Natural killer cell (primary cell): ENCODE results near the gene EAF2. TPM values are rescaled to one million over a fixed set of nuclear protein-coding genes. Genes with fewer than 3 reads are reported as not detected.

Source experiments
- ATAC-seq, 3 donors: fragments of 150-1000 bp in 2 of 3; fragments of 200-7000 bp in 1 of 3; cut with Tn5 transposase; 1 replicate in 1 of 3; 2 replicates in 2 of 3; pipeline ENCODE4 v1.10.0; 2021; ENCODE audit warnings: mild to moderate bottlenecking in 2 of 3, moderate library complexity in 2 of 3
- DNase-seq, 2 donors: peaks; one replicate each; pipeline versions ENCODE4 v3.0.0 to v3.0.0-alpha.2; 2013 to 2021; ENCODE audit warnings: mixed read lengths in 1 of 2
- H3K27ac ChIP-seq: one replicate; pipeline ENCODE4 v1.5.1; 2013; ENCODE audit warnings: mild to moderate bottlenecking, low read length
- H3K27me3 ChIP-seq: one replicate; pipeline ENCODE4 v1.6.1; 2013; ENCODE audit warnings: low read length; ENCODE audit not compliant: control insufficient read depth, insufficient read depth
- H3K36me3 ChIP-seq: one replicate; pipeline ENCODE4 v1.6.1; 2013; ENCODE audit warnings: low read length; ENCODE audit not compliant: control insufficient read depth, insufficient read depth
- H3K4me1 ChIP-seq: one replicate; pipeline ENCODE4 v1.6.1; 2013; ENCODE audit warnings: low read length; ENCODE audit not compliant: control insufficient read depth, insufficient read depth
- H3K4me3 ChIP-seq: one replicate; pipeline ENCODE4 v1.5.1; 2013; ENCODE audit warnings: low read length
- H3K9me3 ChIP-seq: one replicate; pipeline ENCODE4 v1.6.1; 2013; ENCODE audit warnings: low read length; ENCODE audit not compliant: control insufficient read depth, insufficient read depth
- H3K27ac Mint-ChIP-seq, 2 donors: one replicate each; pipeline ENCODE4 v1.8.0; 2022; ENCODE audit warnings: mild to moderate bottlenecking in 2 of 2, mixed read lengths in 2 of 2, moderate library complexity in 1 of 2
- H3K27me3 Mint-ChIP-seq, 2 donors: one replicate each; pipeline ENCODE4 v1.8.0; 2022; ENCODE audit warnings: low read depth in 2 of 2, mixed read lengths in 2 of 2
- H3K36me3 Mint-ChIP-seq: one replicate; pipeline ENCODE4 v1.8.0; 2022; ENCODE audit warnings: mixed read lengths
- H3K4me1 Mint-ChIP-seq, 2 donors: one replicate each; pipeline ENCODE4 v1.8.0; 2022; ENCODE audit warnings: mixed read lengths in 2 of 2
- H3K4me3 Mint-ChIP-seq: one replicate; pipeline ENCODE4 v1.8.0; 2022; ENCODE audit warnings: mild to moderate bottlenecking, moderate library complexity, mixed read lengths
- H3K9me3 Mint-ChIP-seq, 2 donors: one replicate each; pipeline ENCODE4 v1.8.0; 2022; ENCODE audit warnings: mixed read lengths in 2 of 2
- CTCF ChIP-seq: fragments of 200-600 bp; IDR thresholded peaks from one replicate; pipeline ENCODE4 v1.8.0; 2022; ENCODE audit warnings: antibody characterized with exemption
- WGBS: methylation state at CpG from one replicate; pipeline ENCODE4 v1.1.7; 2013; ENCODE audit warnings: missing lambda C conversion rate; ENCODE audit not compliant: insufficient coverage; 5-methylcytosine and 5-hydroxymethylcytosine counted together
- intact Hi-C: fragments of 100-400 bp; cut with micrococcal nuclease; formaldehyde crosslinking; loops from one replicate; pipeline ENCODE4 v1.14.2; 2022
- total RNA-seq, 4 donors: library from RNA; stranded (reverse); fragments of 120-200 nt in 1 of 4; gene quantifications; one replicate each; pipeline versions ENCODE4 v1.2.3 to v1.2.4, GENCODE V29; 2013 to 2022

EAF2 gene
- total RNA-seq, 3 donors from 2014 or later (not counting 1 experiment from before 2014, with no cell fraction given): 5.1 to 7.4 (median 5.4) TPM

GRCh38 chr3:121916189-121916588 is 81.2 kb downstream of the EAF2 start:
- DNase-seq (no peak), ATAC-seq (no peak)
- Mint-ChIP-seq H3K4me3 (no peak overlapping the region), H3K4me1 (no peaks in the 10 kb centered on the region), H3K36me3 (peaks cover 5% of the 10 kb centered on the region), H3K27ac (no peak overlapping the region), H3K9me3 (no peaks in the 10 kb centered on the region), H3K27me3 (no peaks in the 10 kb centered on the region)
- no peak overlapping the region for H3K4me3 ChIP-seq
- H3K27ac ChIP-seq: no peak overlapping the region
- H3K27me3 ChIP-seq: no peaks in the 10 kb centered on the region
- TF ChIP-seq CTCF: no peak
- no peaks in the 10 kb centered on the region for H3K9me3 ChIP-seq
- intact Hi-C loops: no loop called here
- no peaks in the 10 kb centered on the region for H3K36me3 ChIP-seq
- H3K4me1 ChIP-seq: no peaks in the 10 kb centered on the region

- no peaks in the 10 kb centered on the region for H3K9me3 ChIP-seq
- no peak for ATAC-seq
These were observed 83.9 kb downstream of the EAF2 start for GRCh38 chr3:121918779-121919483.

GRCh38 chr3:121924734-121925133 is 89.7 kb downstream of the EAF2 start:
- H3K4me1 Mint-ChIP-seq: no peaks in the 10 kb centered on the region
- Histone ChIP-seq H3K27me3 (no peaks in the 10 kb centered on the region), H3K9me3 (no peaks in the 10 kb centered on the region), H3K27ac (no peak overlapping the region), H3K4me3 (no peak overlapping the region), H3K4me1 (no peaks in the 10 kb centered on the region), H3K36me3 (no peaks in the 10 kb centered on the region)
- intact Hi-C loops: no loop called here
- H3K9me3 Mint-ChIP-seq: no peaks in the 10 kb centered on the region
- 97% methylated on average over 3 of the region's 3 CpGs for WGBS
- DNase-seq (no peak), ATAC-seq (no peak)
- no peak overlapping the region for H3K4me3 Mint-ChIP-seq
- no peaks in the 10 kb centered on the region for H3K27me3 Mint-ChIP-seq
- H3K27ac Mint-ChIP-seq: no peak overlapping the region
- H3K36me3 Mint-ChIP-seq: no peaks in the 10 kb centered on the region
- no peak for TF ChIP-seq CTCF

More at GRCh38 chr3:121918779-121919483, 83.9 kb downstream of the EAF2 start:
- Histone ChIP-seq H3K36me3 (no peaks in the 10 kb centered on the region), H3K4me1 (no peaks in the 10 kb centered on the region), H3K27ac (no peak overlapping the region), H3K27me3 (no peaks in the 10 kb centered on the region), H3K4me3 (no peak overlapping the region)
- H3K4me3 Mint-ChIP-seq: no peak overlapping the region
- no peak overlapping the region for H3K27ac Mint-ChIP-seq
- DNase-seq: no peak
- H3K4me1 Mint-ChIP-seq: no peaks in the 10 kb centered on the region
- no peak for TF ChIP-seq CTCF
- 96% methylated on average over 19 of the region's 19 CpGs for WGBS
- H3K27me3 Mint-ChIP-seq: no peaks in the 10 kb centered on the region
- intact Hi-C loops: no loop called here
- no peaks in the 10 kb centered on the region for H3K9me3 Mint-ChIP-seq
- H3K36me3 Mint-ChIP-seq: no peaks in the 10 kb centered on the region

GRCh38 chr3:121926380-121926779 is 91.4 kb downstream of the EAF2 start:
- Mint-ChIP-seq H3K4me1 (no peaks in the 10 kb centered on the region), H3K4me3 (no peak overlapping the region), H3K9me3 (no peaks in the 10 kb centered on the region), H3K27ac (no peak overlapping the region), H3K27me3 (no peaks in the 10 kb centered on the region), H3K36me3 (no peaks in the 10 kb centered on the region)
- DNase-seq (no peak), ATAC-seq (no peak)
- Histone ChIP-seq H3K4me1 (no peaks in the 10 kb centered on the region), H3K4me3 (no peak overlapping the region), H3K27ac (no peak overlapping the region), H3K9me3 (no peaks in the 10 kb centered on the region), H3K27me3 (no peaks in the 10 kb centered on the region), H3K36me3 (no peaks in the 10 kb centered on the region)
- WGBS: 94% methylated on average over 1 of the region's 1 CpG
- intact Hi-C loops: no loop called here
- TF ChIP-seq CTCF: no peak
